ENCODE measurements around the gene A2M. TPM values are rescaled to one million over a fixed set of nuclear protein-coding genes. Genes with fewer than 3 reads are reported as not detected.

Gene A2M
- total and polyA plus RNA-seq, 9 donors: 50.5 to 926 (median 222) TPM

DNA sequence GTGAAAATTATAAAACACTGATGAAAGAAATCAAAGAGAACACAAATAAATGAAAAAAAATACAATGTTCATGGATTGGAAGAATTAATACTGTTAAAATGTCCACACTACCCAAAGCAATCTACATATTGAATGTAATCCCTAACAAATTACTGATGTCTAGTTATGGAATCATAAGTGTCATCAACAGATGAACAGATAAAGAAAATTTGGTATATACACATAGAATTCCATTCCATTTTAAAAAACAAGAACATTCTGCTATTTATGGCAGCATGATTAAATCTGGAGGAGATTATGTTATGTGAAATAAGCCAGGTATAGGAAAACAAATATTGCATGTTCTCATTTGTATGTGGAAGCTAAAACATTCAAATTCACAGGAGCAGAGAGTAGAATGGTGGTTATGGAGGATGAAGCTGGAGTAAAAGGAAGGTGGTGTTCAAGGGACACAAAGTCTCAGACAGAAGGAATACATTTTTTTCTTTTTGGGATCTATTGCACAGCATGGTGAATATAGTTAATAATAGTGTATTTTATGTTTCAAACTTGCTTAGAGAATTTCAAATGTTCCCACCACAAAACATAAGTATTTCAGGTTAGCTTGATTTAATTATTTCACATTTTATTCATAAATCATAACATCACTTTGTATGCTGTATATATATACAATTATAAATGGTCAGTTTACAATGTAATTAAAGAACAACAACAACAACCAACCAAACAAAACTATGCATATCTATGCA, 28.5 kb downstream of the A2M start:
- H3K27ac ChIP-seq: no peak overlapping the region
- intact Hi-C loops (cut with DNase I): no loop called here
- no peaks in the 10 kb centered on the region for H3K36me3 ChIP-seq
- H3K4me3 ChIP-seq: no peak overlapping the region
- H3K27me3 ChIP-seq: no peaks in the 10 kb centered on the region
- no peaks in the 10 kb centered on the region for H3K4me1 ChIP-seq (ENCODE audit: insufficient read depth)
- no peak for TF ChIP-seq POLR2A (IDR thresholded peaks at IDR 0.05)
- TF ChIP-seq, protein P1, sequence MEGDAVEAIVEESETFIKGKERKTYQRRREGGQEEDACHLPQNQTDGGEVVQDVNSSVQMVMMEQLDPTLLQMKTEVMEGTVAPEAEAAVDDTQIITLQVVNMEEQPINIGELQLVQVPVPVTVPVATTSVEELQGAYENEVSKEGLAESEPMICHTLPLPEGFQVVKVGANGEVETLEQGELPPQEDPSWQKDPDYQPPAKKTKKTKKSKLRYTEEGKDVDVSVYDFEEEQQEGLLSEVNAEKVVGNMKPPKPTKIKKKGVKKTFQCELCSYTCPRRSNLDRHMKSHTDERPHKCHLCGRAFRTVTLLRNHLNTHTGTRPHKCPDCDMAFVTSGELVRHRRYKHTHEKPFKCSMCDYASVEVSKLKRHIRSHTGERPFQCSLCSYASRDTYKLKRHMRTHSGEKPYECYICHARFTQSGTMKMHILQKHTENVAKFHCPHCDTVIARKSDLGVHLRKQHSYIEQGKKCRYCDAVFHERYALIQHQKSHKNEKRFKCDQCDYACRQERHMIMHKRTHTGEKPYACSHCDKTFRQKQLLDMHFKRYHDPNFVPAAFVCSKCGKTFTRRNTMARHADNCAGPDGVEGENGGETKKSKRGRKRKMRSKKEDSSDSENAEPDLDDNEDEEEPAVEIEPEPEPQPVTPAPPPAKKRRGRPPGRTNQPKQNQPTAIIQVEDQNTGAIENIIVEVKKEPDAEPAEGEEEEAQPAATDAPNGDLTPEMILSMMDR (IDR thresholded peaks at IDR 0.05): no peak
- TF ChIP-seq EP300 (IDR thresholded peaks at IDR 0.05): no peak
- DNase-seq: no peak
- H3K9me3 ChIP-seq: no peaks in the 10 kb centered on the region

DNA sequence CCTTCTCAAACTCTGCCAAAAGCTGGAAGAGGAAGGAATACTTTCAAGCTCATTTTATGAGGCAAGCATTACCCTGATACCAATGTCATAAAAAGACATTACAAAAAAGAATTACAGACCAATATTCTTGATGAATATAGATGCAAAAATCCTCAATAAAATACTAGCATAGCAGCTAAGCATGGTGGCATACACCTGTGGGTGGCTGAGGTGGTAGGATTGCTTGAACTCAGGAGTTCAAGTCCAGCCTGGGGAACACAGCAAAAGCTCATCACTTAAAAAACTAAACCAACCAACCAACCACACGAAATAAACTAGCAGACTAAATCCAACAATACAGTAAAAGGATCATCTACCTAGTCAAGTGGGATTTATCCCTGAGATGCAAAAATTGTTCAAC, 29.6 kb downstream of the A2M start:
- Histone ChIP-seq H3K27me3 (no peaks in the 10 kb centered on the region), H3K27ac (no peak overlapping the region), H3K4me3 (no peak overlapping the region), H3K36me3 (no peaks in the 10 kb centered on the region), H3K4me1 (ENCODE audit: insufficient read depth) (no peaks in the 10 kb centered on the region), H3K9me3 (no peaks in the 10 kb centered on the region)
- no peak for TF ChIP-seq POLR2A (IDR thresholded peaks at IDR 0.05)
- TF ChIP-seq EP300 (IDR thresholded peaks at IDR 0.05): no peak
- TF ChIP-seq, protein P1 (IDR thresholded peaks at IDR 0.05): no peak
- WGBS, 3 donors: 52 to 60% (median 57%) methylated on average over 1 of the region's 1 CpG
- no peak for DNase-seq
- intact Hi-C loops (cut with DNase I): no loop called here

DNA sequence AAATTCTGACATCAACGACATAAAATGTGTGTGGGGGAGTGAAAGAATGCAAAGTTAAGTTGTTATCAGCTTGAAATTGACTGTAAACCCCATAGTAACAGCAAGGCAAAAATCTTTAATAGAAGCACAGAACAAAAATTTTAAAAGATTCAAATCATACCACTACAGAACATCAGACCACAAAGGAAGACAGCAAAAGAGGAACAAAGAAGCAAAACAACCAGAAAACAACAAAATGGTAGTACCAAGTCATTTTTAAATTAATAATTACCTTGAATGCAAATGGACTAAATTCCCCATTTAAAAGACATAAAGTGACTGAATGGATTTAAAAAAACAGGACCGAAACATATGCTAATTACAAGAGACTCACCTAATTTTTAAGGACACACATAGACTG, 31.3 kb downstream of the A2M start:
- Histone ChIP-seq H3K27ac (no peak overlapping the region), H3K27me3 (no peaks in the 10 kb centered on the region), H3K4me1 (ENCODE audit: insufficient read depth) (no peaks in the 10 kb centered on the region), H3K9me3 (no peaks in the 10 kb centered on the region), H3K4me3 (no peak overlapping the region), H3K36me3 (no peaks in the 10 kb centered on the region)
- intact Hi-C loops (cut with DNase I): no loop called here
- no peak for DNase-seq
- TF ChIP-seq EP300 (IDR thresholded peaks at IDR 0.05) (no peak), POLR2A (IDR thresholded peaks at IDR 0.05) (no peak)
- TF ChIP-seq, protein P1 (IDR thresholded peaks at IDR 0.05): no peak
- 57 to 62% (median 61%) methylated on average over 2 of the region's 2 CpGs for WGBS, 3 donors

DNA sequence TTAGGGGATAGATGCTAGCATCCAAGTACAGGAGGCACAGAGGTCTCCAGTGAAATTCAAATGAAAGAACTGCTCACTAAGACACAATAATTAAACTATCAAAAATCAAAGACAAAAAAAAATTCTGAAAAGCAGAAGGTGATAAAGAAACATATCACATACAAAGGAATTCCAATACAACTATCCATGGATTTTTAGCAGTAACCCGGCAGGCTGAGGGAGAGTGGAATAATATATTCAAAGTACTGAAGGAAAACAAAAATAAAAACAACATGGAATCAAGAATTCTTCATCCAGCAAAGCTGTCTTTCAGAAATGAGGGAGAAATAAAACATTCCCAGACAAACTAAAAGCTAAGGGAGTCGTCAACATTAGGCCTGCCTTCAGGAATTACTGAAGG, 31.9 kb downstream of the A2M start:
- Histone ChIP-seq H3K27me3 (no peaks in the 10 kb centered on the region), H3K4me1 (ENCODE audit: insufficient read depth) (no peaks in the 10 kb centered on the region), H3K9me3 (no peaks in the 10 kb centered on the region), H3K4me3 (no peak overlapping the region), H3K36me3 (no peaks in the 10 kb centered on the region), H3K27ac (no peak overlapping the region)
- 92 to 95% (median 94%) methylated on average over 2 of the region's 2 CpGs for WGBS, 3 donors
- DNase-seq: no peak
- intact Hi-C loops (cut with DNase I): no loop called here
- TF ChIP-seq, protein P1 (IDR thresholded peaks at IDR 0.05): no peak
- no peak for TF ChIP-seq POLR2A (IDR thresholded peaks at IDR 0.05)
- no peak for TF ChIP-seq EP300 (IDR thresholded peaks at IDR 0.05)

Data from ovary (tissue), 9 donors.